GM21528 (cell line): ENCODE data around the gene FN3K.

ENCODE experiments used
- ATAC-seq: cut with Tn5 transposase; IDR thresholded peaks from one replicate; pipeline ENCODE4 v1.9.1; 2021; ENCODE audit warnings: mild to moderate bottlenecking, moderate library complexity; ENCODE audit not compliant: unreplicated experiment, low FRiP score

FN3K gene

GRCh38 chr17:82703036-82703745 is 32.2 kb upstream of the FN3K start:
- ATAC-seq, result no peak

DNA sequence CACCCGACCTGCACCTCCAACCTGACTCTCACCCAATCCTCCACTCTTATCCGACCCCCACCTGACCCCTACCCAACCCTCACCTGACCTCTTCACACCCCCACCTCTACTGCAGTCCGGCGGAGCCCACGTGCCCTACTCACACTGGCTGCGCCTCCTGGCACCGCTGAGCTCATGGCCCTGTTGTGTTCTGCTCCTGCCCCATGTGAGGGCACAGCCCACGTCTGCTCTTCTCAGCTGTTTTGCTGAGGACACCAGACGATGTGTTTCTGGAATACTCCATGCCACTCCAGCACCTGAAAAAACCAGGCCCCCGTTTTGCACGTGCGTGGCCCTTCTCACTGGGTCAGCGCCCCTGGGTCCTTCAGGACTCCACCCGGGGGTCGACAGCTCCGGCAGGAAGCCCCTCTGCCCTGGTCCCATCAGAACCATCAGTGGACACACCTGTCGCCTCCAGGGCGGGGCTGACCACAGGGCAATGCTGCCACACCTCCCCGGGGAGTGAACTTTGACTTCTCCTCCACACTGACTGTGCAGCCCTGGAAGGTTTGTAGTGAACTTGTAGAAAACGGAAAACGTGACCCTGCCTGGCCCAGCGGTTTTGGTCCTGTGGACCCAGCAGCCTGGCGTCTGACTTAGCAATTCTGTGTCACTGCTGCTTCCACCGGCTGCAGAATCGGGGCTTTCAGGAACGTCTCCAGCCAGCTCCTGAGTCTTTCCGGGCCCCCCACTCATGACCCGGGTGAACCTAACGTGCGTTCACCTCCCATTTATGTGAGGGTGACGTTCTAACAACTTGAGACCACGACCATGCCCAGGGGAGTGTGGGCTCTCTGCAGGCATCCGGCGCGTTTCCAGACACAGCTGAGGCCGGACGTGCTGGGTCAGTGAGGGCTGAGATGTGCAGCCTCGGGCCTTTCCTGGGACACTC is 31.2 kb upstream of the FN3K start:
- ATAC-seq, result no peak

DNA sequence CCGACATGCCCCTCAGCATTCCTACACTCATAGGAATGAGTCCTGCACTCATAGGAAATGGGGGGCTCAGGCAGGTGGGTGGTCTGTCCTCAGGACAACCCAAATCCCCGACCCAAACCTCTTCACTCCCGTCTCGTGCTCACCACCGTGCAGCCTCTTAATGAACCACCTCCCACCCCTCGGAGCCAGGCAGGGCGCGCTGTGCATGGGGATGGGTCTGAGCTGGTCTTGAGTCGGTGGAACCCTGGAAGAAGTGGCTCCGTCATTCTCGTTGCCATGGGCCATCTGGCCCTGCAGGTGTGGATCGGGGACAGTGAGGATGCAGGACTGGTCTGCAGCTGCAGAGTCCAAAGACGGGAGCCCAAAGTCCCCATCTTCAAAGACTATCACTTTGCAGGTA is 30.5 kb upstream of the FN3K start:
- ATAC-seq, result no peak

- no peak for ATAC-seq
Observed at GRCh38 chr17:82705756-82706155, 29.7 kb upstream of the FN3K start.

DNA sequence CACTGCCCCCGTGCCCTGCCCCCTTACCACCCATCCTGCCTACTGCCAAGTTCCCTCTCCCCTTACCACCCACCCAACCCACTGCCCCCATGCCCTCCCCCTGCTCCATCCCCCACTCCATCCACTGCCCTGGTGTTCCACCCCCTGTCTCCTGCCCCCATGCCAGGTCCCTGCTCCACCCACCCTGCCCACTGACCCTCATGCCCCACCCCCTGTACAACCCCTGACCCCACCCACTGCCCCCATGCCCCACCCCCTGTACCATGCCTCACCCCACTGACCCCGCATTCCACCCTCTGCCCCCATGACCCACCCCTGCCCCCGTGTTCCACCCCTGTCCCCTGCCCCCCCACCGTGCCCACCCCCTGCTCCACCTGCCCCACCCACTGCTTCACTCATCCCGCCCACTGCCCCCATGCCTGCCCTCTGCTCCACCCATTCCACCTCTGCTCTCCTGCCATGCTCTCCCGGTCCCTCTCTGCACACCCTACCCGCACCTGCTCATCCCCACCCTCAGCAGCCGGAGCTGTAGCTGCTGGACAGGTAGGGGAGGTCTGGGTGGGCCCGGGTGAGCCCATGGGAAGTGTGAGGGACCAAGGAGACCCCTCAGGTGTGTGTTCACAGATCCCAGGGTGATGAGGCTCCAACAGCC is 26.3 kb upstream of the FN3K start:
- no peak for ATAC-seq

- no peak for ATAC-seq
Observed at GRCh38 chr17:82709676-82710498, 25.5 kb upstream of the FN3K start.

DNA sequence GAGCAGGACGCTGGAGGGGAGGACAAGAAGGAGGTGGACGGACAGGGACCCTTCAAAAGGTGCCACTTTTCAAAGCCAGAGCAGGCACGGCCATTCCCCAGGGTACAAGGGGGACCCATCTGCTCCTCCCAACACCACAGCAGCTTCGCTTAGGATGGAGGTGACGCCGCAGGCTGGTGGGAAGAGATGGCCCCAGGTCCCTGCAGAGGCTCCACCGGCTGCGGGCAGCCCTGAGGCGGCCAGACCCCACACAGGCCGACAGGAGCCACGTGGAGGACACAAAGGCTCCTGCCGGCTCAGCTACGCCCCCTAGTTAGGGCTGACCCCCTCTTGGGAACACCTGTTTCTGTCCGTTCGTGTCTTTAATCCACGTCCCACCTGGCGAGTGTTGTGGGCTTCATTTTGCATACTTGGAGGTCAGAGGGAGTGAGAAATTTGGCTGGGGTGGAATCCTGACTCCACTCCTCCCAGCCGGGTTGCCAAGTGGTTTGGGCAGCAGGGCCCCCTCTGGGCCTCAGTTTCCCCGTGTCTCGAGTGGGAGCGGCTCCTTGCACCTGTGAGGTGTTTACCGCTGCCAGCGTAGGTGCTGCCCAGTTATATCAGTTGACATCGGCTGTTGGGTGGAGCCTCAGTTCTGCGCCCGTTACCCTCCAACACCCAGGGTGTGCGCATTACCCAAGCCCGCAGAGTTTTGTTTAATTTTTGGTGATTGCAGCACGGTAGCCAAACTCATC is 24.7 kb upstream of the FN3K start:
- no peak for ATAC-seq

DNA sequence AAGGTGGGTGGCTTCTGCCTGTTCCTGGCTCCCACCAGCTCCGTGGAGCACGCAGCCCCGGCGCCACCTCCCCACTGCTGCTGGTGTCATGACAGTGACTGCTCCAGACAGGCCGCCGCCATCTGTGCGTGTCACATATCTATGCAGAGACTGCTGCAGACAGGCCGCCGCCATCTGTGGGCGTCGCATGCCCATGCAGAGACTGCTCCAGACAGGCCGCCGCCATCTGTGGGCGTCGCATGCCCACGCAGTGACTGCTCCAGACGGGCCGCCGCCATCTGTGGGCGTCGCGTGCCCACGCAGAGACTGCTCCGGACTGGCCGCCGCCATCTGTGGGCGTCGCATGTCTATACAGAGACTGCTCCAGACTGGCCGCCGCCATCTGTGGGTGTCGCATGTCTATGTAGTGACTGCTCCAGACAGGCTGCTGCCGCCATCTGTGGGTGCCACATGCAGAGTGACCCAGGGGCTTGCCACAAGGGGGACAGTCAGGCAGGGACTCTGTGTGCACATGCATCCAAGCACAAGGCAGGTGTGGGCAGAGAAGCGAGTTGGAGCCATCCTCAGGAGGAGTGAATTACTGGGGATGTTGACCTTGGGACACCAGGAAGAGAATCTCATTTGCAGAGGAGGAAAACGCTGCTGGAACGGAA is 22.2 kb upstream of the FN3K start:
- ATAC-seq, result no peak

- ATAC-seq, result peak; percentile 51
Observed at GRCh38 chr17:82716203-82717010, 19.0 kb upstream of the FN3K start, which contains the start of gene FN3KRP. Gene FN3KRP (plus strand): TSS chr17:82716706. CDS start chr17:82716756, 50 bp downstream.

DNA sequence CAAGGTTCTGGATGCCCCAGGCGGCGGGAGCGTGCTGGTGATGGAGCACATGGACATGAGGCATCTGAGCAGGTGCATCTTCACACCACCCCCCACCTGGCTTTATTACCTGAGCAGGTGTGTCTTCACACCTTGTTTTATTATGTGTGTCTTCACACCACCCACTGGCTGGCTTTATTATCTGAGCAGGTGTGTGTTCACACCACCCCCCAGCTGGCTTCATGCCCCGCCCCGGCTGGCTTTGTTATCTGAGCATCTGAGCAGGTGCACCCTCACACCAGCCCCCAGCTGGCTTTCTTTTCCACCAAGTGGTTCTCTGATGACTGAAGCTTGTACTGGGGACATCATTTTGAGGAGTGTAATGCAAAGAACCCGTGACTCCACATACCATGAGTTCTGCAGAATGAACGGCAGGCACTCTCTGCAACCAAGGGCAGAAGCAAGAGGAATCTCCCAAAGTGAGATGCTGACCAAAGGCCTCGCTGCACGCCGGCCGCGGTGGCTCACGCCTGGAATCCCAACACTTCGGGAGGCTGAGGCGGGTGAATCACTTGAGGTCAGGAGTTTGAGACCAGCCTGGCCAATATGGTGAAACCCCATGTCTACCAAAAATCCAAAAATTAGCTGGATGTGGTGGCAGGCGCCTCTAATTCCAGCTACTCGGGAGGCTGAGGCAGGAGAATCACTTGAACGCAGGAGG is 16.3 kb upstream of the FN3K start:
- ATAC-seq, result no peak

DNA sequence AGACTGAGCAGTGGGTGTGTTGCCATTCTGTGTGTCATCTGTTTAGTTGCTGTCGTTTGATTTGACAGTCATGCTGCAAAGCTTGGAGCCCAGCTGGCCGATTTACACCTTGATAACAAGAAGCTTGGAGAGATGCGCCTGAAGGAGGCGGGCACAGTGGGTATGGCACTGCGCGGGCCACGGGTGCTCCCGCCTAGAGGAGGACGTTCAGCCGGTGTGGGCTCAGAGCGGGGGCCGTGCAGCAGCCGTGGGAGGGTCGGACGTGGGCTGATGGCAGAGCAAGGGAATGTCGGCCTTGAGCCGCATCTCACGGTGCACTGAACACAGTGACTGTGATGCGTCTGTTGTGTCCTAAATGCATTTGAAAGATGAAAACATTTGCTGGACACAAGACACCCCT is 15.2 kb upstream of the FN3K start:
- no peak for ATAC-seq

GRCh38 chr17:82722341-82723013 is 12.9 kb upstream of the FN3K start:
- no peak for ATAC-seq

DNA sequence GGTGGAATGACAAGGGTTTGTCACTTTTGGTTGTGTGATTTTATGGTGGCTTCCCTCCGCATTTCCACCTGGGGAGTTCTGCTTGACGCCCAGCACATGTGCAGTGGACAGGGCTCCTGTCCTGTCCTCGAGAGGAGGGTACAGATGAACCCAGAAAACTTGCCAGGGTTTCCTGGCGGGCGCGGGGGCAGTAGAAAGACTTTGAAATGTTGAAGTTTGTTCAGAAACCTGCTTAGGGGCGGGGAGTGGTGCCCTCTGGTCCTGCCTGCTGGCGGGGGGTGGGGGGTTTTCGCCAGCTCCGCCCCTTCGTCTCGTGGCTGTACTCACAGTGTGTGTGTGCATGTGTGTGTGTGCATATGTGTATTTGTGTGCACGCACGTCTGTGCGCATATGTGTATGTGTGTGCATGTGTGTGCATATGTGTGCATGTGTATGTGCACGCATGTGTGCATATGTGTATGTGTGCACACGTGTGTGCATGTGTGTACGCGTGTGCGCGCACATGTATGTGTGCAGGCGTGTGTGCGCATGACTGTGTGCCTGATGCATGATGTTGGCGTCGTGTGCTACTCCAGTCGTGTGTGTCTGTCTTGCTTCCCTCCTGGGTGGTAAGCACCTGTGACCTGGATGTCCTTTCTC is 12.1 kb upstream of the FN3K start:
- ATAC-seq, result no peak

GRCh38 chr17:82726427-82726826 is 9.0 kb upstream of the FN3K start:
- no peak for ATAC-seq

- ATAC-seq, result no peak
Observed at GRCh38 chr17:82729479-82730260, 5.7 kb upstream of the FN3K start.
